HepG2 (cell line): Measurements from ENCODE around the gene CYP2W1. TPM values are rescaled to one million over a fixed set of nuclear protein-coding genes. Genes with fewer than 3 reads are reported as not detected.
A peak's percentile ranks its signal among the peaks of the same experiment; 100 is the strongest.

Experiments used
- CBX1 ChIP-seq: IDR thresholded peaks from one replicate; pipeline ENCODE4 v1.6.1; 2016; ENCODE audit warnings: antibody characterized with exemption, low read depth
- CREM ChIP-seq, 2 experiments: sonication (generic) in 1 of 2; formaldehyde crosslinking in 1 of 2; IDR thresholded peaks; 2 replicates each; pipeline versions ENCODE4 v1.4.0 to v1.6.1; 2016 to 2020; ENCODE audit warnings: antibody characterized with exemption in 1 of 2, mild to moderate bottlenecking in 1 of 2, missing genetic modification reagents in 1 of 2
- DNMT3B ChIP-seq: conservative IDR thresholded peaks from 2 replicates; pipeline ENCODE4 v1.6.1; 2016; ENCODE audit warnings: missing biosample characterization, control low read depth
- EEA1 ChIP-seq: sonication (generic); formaldehyde crosslinking; IDR thresholded peaks from 2 replicates; pipeline ENCODE4 v1.5.1; 2020; ENCODE audit warnings: mild to moderate bottlenecking, missing genetic modification reagents, borderline replicate concordance
- HDAC1 ChIP-seq: sonication (generic); formaldehyde crosslinking; IDR thresholded peaks from 2 replicates; pipeline ENCODE4 v1.5.1; 2020; ENCODE audit warnings: mild to moderate bottlenecking, missing genetic modification reagents
- MED13 ChIP-seq: sonication (generic); formaldehyde crosslinking; IDR thresholded peaks from 2 replicates; pipeline ENCODE4 v1.5.0; 2020; ENCODE audit warnings: missing genetic modification reagents
- ONECUT2 ChIP-seq: sonication (generic); formaldehyde crosslinking; IDR thresholded peaks from 2 replicates; pipeline ENCODE4 v1.4.0; 2020; ENCODE audit warnings: missing genetic modification reagents
- SRSF4 ChIP-seq: fragments of 200-400 bp; formaldehyde crosslinking; IDR thresholded peaks from one replicate; pipeline ENCODE4 v1.6.1; 2018; ENCODE audit warnings: mild to moderate bottlenecking, low read depth, low read length, moderate library complexity; ENCODE audit not compliant: poor library complexity, severe bottlenecking
- ZBTB38 ChIP-seq: sonication (generic); formaldehyde crosslinking; IDR thresholded peaks from 2 replicates; pipeline ENCODE4 v1.5.1; 2020; ENCODE audit warnings: mild to moderate bottlenecking, missing genetic modification reagents
- ZNF205 ChIP-seq: IDR thresholded peaks from 2 replicates; pipeline ENCODE4 v1.6.1; 2018; ENCODE audit warnings: missing biosample characterization, missing genetic modification reagents
- ZNF350 ChIP-seq: sonication (generic); formaldehyde crosslinking; IDR thresholded peaks from 2 replicates; pipeline ENCODE4 v1.4.0; 2020; ENCODE audit warnings: mild to moderate bottlenecking, low read depth, missing genetic modification reagents, borderline replicate concordance
- ZNF468 ChIP-seq: sonication (generic); formaldehyde crosslinking; IDR thresholded peaks from 2 replicates; pipeline ENCODE4 v1.8.0; 2022; ENCODE audit warnings: mild to moderate bottlenecking, moderate library complexity, missing genetic modification reagents
- ZNF749 ChIP-seq: sonication (generic); formaldehyde crosslinking; IDR thresholded peaks from 2 replicates; pipeline ENCODE4 v1.8.0; 2022; ENCODE audit warnings: mild to moderate bottlenecking, missing genetic modification reagents, moderate library complexity, borderline replicate concordance
- ZSCAN20 ChIP-seq: sonication (generic); formaldehyde crosslinking; IDR thresholded peaks from 2 replicates; pipeline ENCODE4 v1.4.0; 2020; ENCODE audit warnings: missing genetic modification reagents, mild to moderate bottlenecking, borderline replicate concordance
- ZSCAN22 ChIP-seq: sonication (generic); formaldehyde crosslinking; IDR thresholded peaks from 2 replicates; pipeline ENCODE4 v1.4.0; 2020; ENCODE audit warnings: mild to moderate bottlenecking, missing genetic modification reagents
- polyA plus RNA-seq, 8 experiments: library from polyadenylated mRNA; depleted of rRNA in 3 of 8; stranded (reverse) in 7 of 8; unstranded in 1 of 8; fragments of >200 nt; fragmentation: Illumina TruSeq in 4 of 8; extraction: Trizol in 4 of 8; gene quantifications; 2 replicates each; pipeline versions ENCODE4 v1.2.1 to v1.2.3, GENCODE V29; 2011 to 2016; ENCODE audit warnings: low read depth in 4 of 8, missing spikeins in 1 of 8, mixed read lengths in 1 of 8; ENCODE audit not compliant: insufficient read depth in 1 of 8
- total RNA-seq, 5 experiments: library from RNA; depleted of rRNA; stranded (reverse); fragments of >200 nt; fragmentation: Illumina TruSeq; extraction: Trizol; gene quantifications; 2 replicates each; pipeline ENCODE4 v1.2.3, GENCODE V29; 2016; ENCODE audit warnings: low read depth in 1 of 5
- TF ChIP-seq, protein P1 (sequence below): sonication (generic); formaldehyde crosslinking; conservative IDR thresholded peaks from 2 replicates; pipeline ENCODE4 v1.4.0; 2020; ENCODE audit warnings: missing genetic modification reagents
- TF ChIP-seq, protein P2 (sequence below): sonication (generic); formaldehyde crosslinking; IDR thresholded peaks from 2 replicates; pipeline ENCODE4 v1.4.0; 2020; ENCODE audit warnings: missing genetic modification reagents, borderline replicate concordance
- TF ChIP-seq, protein P3 (sequence below): sonication (generic); formaldehyde crosslinking; conservative IDR thresholded peaks from 2 replicates; pipeline ENCODE4 v1.8.0; 2022; ENCODE audit warnings: missing genetic modification reagents
- TF ChIP-seq, protein P4 (sequence below): sonication (generic); formaldehyde crosslinking; IDR thresholded peaks from 2 replicates; pipeline ENCODE4 v1.9.0; 2022; ENCODE audit warnings: low read depth, missing genetic modification reagents
- TF ChIP-seq, protein P5 (sequence below): sonication (generic); formaldehyde crosslinking; IDR thresholded peaks from 2 replicates; pipeline ENCODE4 v1.5.0; 2020; ENCODE audit warnings: missing genetic modification reagents, mild to moderate bottlenecking, borderline replicate concordance

The CYP2W1 gene
- total and polyA plus RNA-seq, 2 of the 13 experiments (the other 11 are each of a cell fraction or from before 2014, with no cell fraction given) = 19.5 to 31.7 TPM

DNA sequence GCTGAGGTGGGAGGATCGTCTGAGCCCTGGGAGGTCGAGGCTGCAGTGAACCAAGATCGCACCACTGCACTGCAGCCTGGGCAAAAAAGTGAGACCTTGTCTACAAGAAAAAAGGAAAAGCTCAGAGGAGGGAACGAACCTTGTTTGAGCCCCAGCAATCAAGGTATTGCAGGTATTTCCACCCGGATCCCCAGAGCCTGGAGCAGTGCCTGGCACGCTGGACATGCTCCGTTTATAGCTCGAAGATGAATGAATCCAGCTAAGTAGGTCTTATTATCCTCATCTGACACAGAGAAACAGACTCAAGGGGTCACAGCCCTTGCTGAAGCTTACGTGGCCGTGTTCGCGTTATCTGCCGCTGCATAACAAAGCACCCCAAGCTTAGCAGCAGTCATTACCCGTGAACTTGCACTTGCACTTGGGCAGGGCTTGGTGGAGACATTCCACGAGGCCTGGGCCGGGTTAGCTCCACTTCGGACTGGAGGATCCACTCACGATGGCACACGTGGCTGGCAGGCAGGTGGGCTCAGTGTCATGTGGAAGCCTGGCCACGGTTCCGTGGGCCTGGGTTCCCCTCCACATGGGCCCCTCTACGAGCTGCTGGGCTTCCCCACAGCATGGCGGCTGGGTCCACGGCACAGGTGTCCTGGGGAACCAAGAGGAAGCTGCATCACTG lies 4.4 kb upstream of the CYP2W1 start (continued):
- TF ChIP-seq HDAC1 (CRISPR knock-in tag) (no peak; the same call in 1 of the 2 replicates), ZNF749 (CRISPR knock-in tag) (no peak), ONECUT2 (no peak), SRSF4 (no peak), MED13 (CRISPR knock-in tag) (no peak), ZSCAN20 (CRISPR knock-in tag) (no peak), ZBTB38 (CRISPR knock-in tag) (peak; percentile 96), EEA1 (CRISPR knock-in tag) (no peak), ZNF468 (no peak), DNMT3B (CRISPR knock-in tag) (no peak), ZNF350 (CRISPR knock-in tag) (no peak), ZNF205 (CRISPR knock-in tag) (no peak), ZSCAN22 (CRISPR knock-in tag) (no peak), CREM (IDR thresholded peaks at IDR 0.05) (no peak), CREM (CRISPR knock-in tag; IDR thresholded peaks at IDR 0.05) (no peak), CBX1 (no peak)
- TF ChIP-seq, protein P1, sequence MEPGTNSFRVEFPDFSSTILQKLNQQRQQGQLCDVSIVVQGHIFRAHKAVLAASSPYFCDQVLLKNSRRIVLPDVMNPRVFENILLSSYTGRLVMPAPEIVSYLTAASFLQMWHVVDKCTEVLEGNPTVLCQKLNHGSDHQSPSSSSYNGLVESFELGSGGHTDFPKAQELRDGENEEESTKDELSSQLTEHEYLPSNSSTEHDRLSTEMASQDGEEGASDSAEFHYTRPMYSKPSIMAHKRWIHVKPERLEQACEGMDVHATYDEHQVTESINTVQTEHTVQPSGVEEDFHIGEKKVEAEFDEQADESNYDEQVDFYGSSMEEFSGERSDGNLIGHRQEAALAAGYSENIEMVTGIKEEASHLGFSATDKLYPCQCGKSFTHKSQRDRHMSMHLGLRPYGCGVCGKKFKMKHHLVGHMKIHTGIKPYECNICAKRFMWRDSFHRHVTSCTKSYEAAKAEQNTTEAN (CRISPR knock-in tag) = no peak
- TF ChIP-seq, protein P2, sequence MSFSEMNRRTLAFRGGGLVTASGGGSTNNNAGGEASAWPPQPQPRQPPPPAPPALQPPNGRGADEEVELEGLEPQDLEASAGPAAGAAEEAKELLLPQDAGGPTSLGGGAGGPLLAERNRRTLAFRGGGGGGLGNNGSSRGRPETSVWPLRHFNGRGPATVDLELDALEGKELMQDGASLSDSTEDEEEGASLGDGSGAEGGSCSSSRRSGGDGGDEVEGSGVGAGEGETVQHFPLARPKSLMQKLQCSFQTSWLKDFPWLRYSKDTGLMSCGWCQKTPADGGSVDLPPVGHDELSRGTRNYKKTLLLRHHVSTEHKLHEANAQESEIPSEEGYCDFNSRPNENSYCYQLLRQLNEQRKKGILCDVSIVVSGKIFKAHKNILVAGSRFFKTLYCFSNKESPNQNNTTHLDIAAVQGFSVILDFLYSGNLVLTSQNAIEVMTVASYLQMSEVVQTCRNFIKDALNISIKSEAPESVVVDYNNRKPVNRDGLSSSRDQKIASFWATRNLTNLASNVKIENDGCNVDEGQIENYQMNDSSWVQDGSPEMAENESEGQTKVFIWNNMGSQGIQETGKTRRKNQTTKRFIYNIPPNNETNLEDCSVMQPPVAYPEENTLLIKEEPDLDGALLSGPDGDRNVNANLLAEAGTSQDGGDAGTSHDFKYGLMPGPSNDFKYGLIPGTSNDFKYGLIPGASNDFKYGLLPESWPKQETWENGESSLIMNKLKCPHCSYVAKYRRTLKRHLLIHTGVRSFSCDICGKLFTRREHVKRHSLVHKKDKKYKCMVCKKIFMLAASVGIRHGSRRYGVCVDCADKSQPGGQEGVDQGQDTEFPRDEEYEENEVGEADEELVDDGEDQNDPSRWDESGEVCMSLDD (CRISPR knock-in tag) = no peak
- TF ChIP-seq, protein P3, sequence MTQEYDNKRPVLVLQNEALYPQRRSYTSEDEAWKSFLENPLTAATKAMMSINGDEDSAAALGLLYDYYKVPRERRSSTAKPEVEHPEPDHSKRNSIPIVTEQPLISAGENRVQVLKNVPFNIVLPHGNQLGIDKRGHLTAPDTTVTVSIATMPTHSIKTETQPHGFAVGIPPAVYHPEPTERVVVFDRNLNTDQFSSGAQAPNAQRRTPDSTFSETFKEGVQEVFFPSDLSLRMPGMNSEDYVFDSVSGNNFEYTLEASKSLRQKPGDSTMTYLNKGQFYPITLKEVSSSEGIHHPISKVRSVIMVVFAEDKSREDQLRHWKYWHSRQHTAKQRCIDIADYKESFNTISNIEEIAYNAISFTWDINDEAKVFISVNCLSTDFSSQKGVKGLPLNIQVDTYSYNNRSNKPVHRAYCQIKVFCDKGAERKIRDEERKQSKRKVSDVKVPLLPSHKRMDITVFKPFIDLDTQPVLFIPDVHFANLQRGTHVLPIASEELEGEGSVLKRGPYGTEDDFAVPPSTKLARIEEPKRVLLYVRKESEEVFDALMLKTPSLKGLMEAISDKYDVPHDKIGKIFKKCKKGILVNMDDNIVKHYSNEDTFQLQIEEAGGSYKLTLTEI (CRISPR knock-in tag) = no peak
- TF ChIP-seq, protein P4, sequence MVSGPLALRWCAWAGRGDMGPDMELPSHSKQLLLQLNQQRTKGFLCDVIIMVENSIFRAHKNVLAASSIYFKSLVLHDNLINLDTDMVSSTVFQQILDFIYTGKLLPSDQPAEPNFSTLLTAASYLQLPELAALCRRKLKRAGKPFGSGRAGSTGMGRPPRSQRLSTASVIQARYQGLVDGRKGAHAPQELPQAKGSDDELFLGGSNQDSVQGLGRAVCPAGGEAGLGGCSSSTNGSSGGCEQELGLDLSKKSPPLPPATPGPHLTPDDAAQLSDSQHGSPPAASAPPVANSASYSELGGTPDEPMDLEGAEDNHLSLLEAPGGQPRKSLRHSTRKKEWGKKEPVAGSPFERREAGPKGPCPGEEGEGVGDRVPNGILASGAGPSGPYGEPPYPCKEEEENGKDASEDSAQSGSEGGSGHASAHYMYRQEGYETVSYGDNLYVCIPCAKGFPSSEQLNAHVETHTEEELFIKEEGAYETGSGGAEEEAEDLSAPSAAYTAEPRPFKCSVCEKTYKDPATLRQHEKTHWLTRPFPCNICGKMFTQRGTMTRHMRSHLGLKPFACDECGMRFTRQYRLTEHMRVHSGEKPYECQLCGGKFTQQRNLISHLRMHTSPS (CRISPR knock-in tag) = no peak
- TF ChIP-seq, protein P5, sequence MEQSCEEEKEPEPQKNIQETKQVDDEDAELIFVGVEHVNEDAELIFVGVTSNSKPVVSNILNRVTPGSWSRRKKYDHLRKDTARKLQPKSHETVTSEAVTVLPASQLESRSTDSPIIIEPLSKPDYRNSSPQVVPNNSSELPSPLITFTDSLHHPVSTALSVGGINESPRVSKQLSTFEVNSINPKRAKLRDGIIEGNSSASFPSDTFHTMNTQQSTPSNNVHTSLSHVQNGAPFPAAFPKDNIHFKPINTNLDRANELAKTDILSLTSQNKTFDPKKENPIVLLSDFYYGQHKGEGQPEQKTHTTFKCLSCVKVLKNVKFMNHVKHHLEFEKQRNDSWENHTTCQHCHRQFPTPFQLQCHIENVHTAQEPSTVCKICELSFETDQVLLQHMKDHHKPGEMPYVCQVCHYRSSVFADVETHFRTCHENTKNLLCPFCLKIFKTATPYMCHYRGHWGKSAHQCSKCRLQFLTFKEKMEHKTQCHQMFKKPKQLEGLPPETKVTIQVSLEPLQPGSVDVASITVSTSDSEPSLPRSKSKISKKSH (CRISPR knock-in tag) = peak; percentile 68
